ENCODE data around the gene COQ2. TPM values are rescaled to one million over a fixed set of nuclear protein-coding genes. Genes with fewer than 3 reads are reported as not detected.

The COQ2 gene
- polyA plus RNA-seq, 3 donors = 14.6 to 17.7 (median 16.5) TPM

DNA sequence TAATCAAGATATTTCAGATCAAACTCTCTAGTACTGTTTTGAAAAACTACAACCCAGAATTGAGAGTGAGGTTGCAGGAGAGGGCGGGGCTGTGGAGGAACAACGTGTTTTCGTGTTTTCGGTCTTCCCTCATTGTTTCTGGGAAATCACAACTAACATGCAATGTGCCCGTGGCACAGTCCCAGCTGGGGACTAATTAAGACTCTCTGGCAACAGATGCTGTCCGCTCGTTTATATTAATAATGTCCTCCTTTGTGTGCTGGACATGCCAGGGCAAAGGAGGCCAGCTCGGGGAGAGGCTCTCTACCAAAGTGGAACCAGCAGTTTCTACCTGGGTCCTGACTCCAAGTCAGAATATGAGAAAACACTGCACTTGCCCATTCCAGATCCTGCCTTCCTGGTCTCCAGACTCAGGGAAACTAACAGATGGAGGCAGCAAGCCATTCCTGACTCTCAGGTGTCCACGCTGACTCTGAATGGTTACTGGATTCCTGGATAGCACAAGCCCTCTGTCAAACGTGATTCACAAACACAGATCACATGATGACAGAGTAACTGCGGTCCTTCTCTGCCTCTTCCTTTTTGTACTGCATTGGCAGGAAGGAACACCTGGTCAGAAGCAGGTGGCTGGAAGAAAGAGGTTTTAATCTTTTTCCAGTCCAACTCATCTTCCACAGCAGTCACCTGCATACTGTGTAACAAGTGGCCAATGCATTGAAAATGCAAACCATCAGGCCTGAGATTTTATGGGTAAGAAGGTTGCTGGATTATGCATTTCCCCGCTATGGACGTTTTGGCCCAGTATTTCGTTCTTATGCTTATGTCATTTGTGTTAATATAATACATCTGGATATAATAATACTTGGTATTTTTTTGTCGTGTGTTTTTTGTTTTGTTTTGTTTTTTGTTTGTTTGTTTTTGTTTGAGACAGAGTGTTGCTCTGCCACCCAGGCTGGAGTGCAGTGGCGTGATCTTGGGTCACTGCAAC is 65.0 kb downstream of the COQ2 start:
- no peak for DNase-seq (ENCODE audit: low read depth in 3 of 3, low spot score in 2 of 3)

DNA sequence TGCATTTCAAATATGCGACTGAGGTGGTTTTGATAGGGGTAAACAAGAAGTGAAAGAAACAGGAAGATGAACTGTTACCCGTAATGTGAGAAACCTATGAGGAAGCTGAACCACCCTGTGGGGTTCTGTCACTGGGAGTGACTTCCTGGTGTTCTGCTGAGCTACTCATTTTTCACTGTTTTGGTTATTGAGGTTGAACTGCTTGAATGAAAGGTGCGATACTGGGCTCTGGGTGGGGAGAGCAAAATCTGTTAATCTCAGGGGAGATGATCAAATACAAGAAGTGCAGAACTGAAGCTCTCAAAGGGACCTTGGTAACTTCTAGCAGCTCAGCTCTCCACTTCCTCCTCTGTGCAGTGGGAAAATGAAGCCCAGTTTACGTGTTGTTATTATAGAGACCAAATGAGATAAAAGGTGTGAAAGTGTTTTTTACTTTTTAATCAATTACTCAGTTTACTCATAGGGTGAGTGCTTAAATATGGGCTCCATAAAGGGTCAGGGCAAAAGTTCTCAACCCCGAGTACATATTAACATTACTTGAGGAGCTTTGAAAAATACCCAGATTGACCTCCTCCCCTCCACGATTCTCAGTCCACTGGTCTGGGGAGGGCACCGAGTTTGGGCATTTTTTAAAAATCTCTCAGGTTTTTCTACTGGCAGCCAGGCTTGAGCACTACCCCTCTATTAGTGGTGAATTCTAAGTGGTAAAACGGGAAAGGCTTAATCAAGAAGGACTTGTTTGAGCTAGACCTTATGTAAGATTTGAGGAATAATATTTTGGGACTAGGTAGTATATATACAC is 66.7 kb downstream of the COQ2 start:
- DNase-seq (ENCODE audit: low read depth in 3 of 3, low spot score in 2 of 3) = no peak

- DNase-seq (ENCODE audit: low read depth in 3 of 3, low spot score in 2 of 3) = no peak
Observed at GRCh38 chr4:83216959-83217683, 67.5 kb downstream of the COQ2 start.

DNA sequence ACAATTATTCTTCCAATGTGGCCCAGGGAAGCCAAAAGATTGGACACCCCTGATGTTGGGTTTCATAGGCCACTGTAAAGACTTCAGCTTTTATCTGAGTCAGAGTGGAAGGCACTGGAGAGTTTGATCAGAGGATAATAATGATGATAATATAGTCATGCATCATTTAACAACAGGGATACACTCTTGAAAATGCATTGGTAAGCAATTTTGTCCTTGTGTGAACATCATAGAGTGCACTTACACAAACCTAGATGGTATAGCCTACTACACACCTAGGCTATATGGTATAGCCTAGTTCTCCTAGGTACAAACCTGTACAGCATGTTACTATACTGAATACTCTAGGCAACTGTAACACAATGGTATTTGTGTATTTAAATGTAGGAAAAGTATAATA is 70.5 kb downstream of the COQ2 start:
- no peak for DNase-seq (ENCODE audit: low read depth in 3 of 3, low spot score in 2 of 3)

Other genes starting within 250 kb of the COQ2 start
- 10 to 100 TPM; 84.7 to 95.5 (median 90.3) TPM for gene COPS4, start 249.6 kb downstream of the COQ2 start, polyA plus RNA-seq (ENCODE audit: insufficient read length in 3 of 3)
- gene PLAC8, start 170.1 kb downstream of the COQ2 start, polyA plus RNA-seq (ENCODE audit: insufficient read length in 3 of 3) = 1 to 10 TPM; 2.6 to 2.7 (median 2.7) TPM
- 1 to 10 TPM in 2 of 3 donors, under 1 TPM in 1; 0.93 to 1.6 (median 1.3) TPM for gene HPSE, start 50.0 kb upstream of the COQ2 start, polyA plus RNA-seq (ENCODE audit: insufficient read length in 3 of 3)
- 10 to 100 TPM; 16.9 to 18.5 (median 17.3) TPM for gene HELQ, start 171.0 kb upstream of the COQ2 start, polyA plus RNA-seq (ENCODE audit: insufficient read length in 3 of 3)
- gene MRPS18C, start 171.3 kb upstream of the COQ2 start, polyA plus RNA-seq (ENCODE audit: insufficient read length in 3 of 3) = 10 to 100 TPM; 75.4 to 78.9 (median 76.2) TPM
- gene ABRAXAS1, start 200.3 kb upstream of the COQ2 start, polyA plus RNA-seq (ENCODE audit: insufficient read length in 3 of 3) = 10 to 100 TPM; 27.7 to 29.9 (median 28.2) TPM

Data from right renal cortex interstitium (tissue), 3 donors.